Activated T-helper 1 cell treated with anti-CD3 and anti-CD28 coated beads, Interleukin-12 subunit alpha, Interleukin-12 subunit beta, Interleukin-2, Interleukin-4 antibody, amounts not matched to agents 30 ng/mL and 10 ng/mL and 1 ng/mL, durations not matched to agents 14 hours and 24 hours and 36 hours (primary cell): Measurements from ENCODE around the gene HDGFL2. TPM values are rescaled to one million over a fixed set of nuclear protein-coding genes. Genes with fewer than 3 reads are reported as not detected.

Experiments
- DNase-seq: peaks from one replicate; pipeline ENCODE4 v3.0.0; 2021; ENCODE audit warnings: low spot score
- H3K27ac Mint-ChIP-seq: one replicate; pipeline ENCODE4 v1.8.0; 2021; ENCODE audit warnings: mild to moderate bottlenecking, mixed read lengths
- H3K27me3 Mint-ChIP-seq: one replicate; pipeline ENCODE4 v1.8.0; 2022; ENCODE audit warnings: mild to moderate bottlenecking, moderate library complexity, mixed read lengths; ENCODE audit not compliant: insufficient read depth
- H3K36me3 Mint-ChIP-seq: one replicate; pipeline ENCODE4 v1.8.0; 2021; ENCODE audit warnings: low read depth, mixed read lengths
- H3K4me1 Mint-ChIP-seq: one replicate; pipeline ENCODE4 v1.8.0; 2021; ENCODE audit warnings: low read depth, mixed read lengths
- H3K4me3 Mint-ChIP-seq: one replicate; pipeline ENCODE4 v1.8.0; 2021; ENCODE audit warnings: mild to moderate bottlenecking, moderate library complexity, mixed read lengths
- H3K9me3 Mint-ChIP-seq: one replicate; pipeline ENCODE4 v1.8.0; 2021; ENCODE audit warnings: mixed read lengths
- intact Hi-C: fragments of 100-400 bp; cut with micrococcal nuclease; formaldehyde crosslinking; loops from one replicate; pipeline ENCODE4 v1.15.1; 2024
- total RNA-seq: library from RNA; stranded (reverse); gene quantifications from 2 replicates; pipeline ENCODE4 v1.2.3, GENCODE V29; 2022

Gene HDGFL2
- total RNA-seq, 1 donor from 2014 or later, result 66.4 TPM

DNA sequence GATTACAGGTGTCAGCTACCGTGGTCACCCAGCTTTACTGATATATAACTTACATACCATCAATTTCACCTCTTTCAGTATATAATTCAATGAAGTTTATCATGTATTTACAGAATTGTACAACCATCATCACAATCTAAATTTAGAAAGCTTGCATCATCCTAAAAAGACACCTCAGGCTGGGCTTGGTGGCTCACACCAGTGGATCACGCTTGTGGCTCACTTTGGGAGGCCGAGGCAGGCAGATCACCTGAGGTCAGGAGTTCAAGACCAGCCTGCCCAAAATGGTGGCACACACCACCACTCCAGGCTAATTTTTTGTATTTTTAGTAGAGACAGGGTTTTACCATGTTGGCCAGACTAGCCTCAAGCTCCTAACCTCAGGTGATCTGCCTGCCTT is 4.3 kb upstream of the HDGFL2 start:
- DNase-seq, result no peak
- intact Hi-C loops, result no loop called here

DNA sequence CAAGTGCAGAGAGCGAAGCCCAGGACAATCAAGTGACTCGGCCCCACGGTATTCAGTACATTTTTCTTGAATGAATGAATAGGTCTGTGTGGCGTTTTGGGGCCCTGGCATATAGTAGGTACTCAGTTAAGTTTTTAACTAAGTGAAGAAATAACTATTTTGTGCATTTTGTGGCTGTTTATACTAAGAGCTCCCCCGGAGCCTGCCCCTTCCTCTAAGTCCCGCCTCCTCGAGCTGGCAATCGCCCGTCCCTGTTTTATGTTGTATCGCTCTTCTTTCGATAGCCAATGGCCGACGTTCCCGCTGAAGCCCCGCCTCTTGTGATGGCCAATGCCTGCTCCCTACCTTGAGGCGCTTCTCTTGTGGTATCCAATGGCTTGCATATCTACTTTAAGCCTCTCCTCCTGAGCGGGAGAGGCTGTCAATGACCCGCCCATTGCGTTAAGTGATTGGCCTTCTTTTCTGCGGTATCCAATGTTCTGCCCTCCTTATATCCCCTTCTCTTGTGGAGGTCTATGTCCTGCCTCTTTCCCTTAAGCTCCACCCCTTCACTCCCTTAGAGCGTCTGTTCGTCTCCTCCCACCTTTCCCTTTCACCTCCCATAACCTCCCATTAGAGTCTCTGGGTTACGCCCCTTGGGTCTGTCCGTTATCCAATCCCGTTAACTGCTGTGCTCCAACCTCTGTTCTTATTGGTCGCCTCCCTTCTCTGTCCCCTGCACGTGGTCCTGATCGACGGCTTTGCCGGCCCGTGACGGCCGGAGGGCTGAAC is 509 bp upstream of the HDGFL2 start:
- H3K27me3 Mint-ChIP-seq, result no peaks in the 10 kb centered on the region
- H3K9me3 Mint-ChIP-seq, result no peaks in the 10 kb centered on the region
- intact Hi-C loops, result loop anchor here (1.0 to 5.0 kb wide), 12 partner anchors 14 to 485 kb away; partner anchors contain the start of genes ANKRD24, CHAF1A, FEM1A and MAP2K2
- H3K36me3 Mint-ChIP-seq, result peaks cover 1% of the 10 kb centered on the region
- H3K4me1 Mint-ChIP-seq, result peaks cover 18% of the 10 kb centered on the region
- no peak overlapping the region for H3K4me3 Mint-ChIP-seq
- peak; percentile 97 for DNase-seq
- H3K27ac Mint-ChIP-seq, result no peak overlapping the region

More for the DNA sequence above, 4.3 kb upstream of the HDGFL2 start:
- H3K27me3 Mint-ChIP-seq, result no peaks in the 10 kb centered on the region
- peaks cover 6% of the 10 kb centered on the region for H3K4me1 Mint-ChIP-seq
- no peak overlapping the region for H3K27ac Mint-ChIP-seq
- no peaks in the 10 kb centered on the region for H3K36me3 Mint-ChIP-seq
- no peaks in the 10 kb centered on the region for H3K9me3 Mint-ChIP-seq
- no peak overlapping the region for H3K4me3 Mint-ChIP-seq

DNA sequence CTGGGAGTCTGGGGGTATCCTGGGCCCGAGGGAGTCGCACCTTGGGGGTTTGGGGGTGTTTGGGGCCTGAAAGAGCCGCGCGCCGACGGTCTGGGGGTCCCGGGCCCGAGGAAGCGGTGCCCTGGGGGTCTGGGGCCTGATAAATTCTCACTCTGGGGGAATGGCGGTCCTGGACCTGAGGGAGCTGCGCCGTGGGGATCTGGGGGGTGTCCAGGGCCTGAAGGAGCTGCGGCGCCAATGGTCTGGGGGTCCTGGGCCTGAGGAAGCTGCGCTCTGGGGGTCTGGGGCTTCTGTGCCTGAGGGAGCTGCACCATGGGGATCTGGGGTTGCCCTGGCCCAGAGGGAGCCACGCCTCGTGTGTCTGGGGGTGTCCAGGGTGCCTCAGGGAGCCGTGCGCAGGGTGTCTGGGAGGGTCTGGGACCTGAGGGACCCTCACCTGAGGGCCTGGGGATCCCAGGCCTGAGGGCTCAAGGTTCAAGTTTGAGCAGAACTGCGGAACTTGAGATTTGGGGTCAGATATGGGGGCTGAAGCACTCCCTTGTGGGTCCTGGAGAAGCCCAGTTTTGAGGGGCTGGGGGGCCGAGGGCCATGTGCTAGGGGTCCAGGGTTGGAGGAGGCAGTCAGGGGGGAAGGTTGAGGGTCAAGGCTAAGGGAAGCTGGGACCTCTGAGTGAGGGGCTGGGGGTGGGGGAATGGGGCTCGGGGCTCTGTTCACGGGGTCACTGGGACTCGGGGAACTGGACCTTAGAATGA is 1.1 kb downstream of the HDGFL2 start:
- Mint-ChIP-seq H3K4me3 (peak overlapping the region; percentile 86), H3K9me3 (no peaks in the 10 kb centered on the region), H3K4me1 (peaks cover 18% of the 10 kb centered on the region), H3K36me3 (peaks cover 5% of the 10 kb centered on the region), H3K27ac (peak overlapping the region; percentile 67), H3K27me3 (no peaks in the 10 kb centered on the region)
- intact Hi-C loops, result loop anchor here (5.0 kb wide), 3 partner anchors 291 to 406 kb away; partner anchors contain the start of genes ANKRD24, MAP2K2, SIRT6 and ZBTB7A
- no peak for DNase-seq

DNA sequence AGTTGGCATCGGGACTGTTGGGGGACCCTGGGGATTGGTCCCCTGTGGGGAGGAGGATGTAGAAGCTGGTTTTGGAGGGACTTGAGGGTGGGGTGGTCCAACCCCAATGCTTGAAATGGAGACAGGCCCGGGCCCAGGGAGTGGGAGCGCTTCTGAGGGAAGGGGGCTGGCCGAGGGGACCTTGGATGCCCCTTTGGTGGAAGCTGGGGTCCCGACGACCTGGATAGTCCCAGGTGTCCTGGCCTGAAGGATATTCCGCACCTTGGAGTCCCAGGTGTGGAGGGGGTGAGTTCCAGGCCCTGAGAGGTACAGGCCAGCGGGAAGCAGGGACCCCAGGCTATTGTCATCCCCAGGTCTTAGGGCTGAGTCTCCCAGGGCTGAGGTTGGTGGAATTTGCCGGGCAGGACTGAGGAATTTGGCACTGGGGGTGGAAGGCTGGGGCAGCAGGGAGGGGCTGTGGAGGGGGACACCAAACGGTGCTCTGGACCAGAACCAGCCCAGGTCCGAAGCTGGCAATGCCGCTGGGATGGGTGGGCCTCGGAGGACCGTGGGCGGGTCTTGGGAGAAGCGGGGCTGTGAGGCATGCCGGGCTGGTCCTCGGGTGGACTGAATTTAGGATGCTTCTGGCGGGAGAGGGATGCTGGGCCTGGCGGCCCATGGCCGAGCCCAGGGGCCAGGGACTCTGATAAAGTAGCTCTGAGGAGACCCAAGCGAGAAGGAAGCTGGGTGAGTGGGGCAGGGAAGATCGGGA is 1.8 kb downstream of the HDGFL2 start:
- Mint-ChIP-seq H3K36me3 (peaks cover 5% of the 10 kb centered on the region), H3K9me3 (no peaks in the 10 kb centered on the region), H3K27me3 (no peaks in the 10 kb centered on the region), H3K4me1 (peaks cover 18% of the 10 kb centered on the region), H3K4me3 (peak overlapping the region; percentile 86), H3K27ac (peak overlapping the region; percentile 48)
- intact Hi-C loops, result loop anchor here (5.0 kb wide), 3 partner anchors 292 to 407 kb away; partner anchors contain the start of genes ANKRD24, MAP2K2, SIRT6 and ZBTB7A
- DNase-seq, result no peak

DNA sequence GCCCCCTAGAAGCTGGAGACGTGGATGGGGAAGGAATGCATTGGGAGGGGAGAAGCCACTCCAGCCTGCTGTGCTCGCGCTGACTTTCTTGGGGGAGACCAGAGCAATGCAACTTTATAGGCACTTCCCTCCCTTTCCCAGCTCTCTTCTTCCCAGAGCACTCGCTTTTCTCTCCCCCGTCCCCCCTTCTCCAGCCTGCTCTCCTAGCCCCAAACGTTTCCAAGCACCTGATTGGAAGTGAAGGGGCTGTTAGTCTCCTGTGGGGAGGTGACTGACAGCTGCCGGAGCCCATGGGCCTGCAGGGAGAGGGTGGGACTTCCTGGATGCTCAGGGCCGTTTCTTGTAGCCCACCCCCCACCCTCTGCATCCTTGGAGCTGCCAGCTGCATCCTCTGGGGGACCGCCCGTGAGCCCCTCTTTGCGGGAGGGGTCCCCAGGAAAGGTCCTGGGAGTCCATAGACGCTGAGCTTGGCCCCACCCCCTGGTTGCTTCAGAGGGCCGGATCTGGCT is 2.5 kb downstream of the HDGFL2 start:
- intact Hi-C loops, result loop anchor here (5.0 kb wide), 3 partner anchors 292 to 407 kb away; partner anchors contain the start of genes ANKRD24, MAP2K2, SIRT6 and ZBTB7A
- Mint-ChIP-seq H3K27me3 (no peaks in the 10 kb centered on the region), H3K27ac (peak overlapping the region; percentile 40), H3K9me3 (no peaks in the 10 kb centered on the region), H3K36me3 (peaks cover 5% of the 10 kb centered on the region), H3K4me1 (peaks cover 18% of the 10 kb centered on the region), H3K4me3 (peak overlapping the region; percentile 86)
- no peak for DNase-seq

DNA sequence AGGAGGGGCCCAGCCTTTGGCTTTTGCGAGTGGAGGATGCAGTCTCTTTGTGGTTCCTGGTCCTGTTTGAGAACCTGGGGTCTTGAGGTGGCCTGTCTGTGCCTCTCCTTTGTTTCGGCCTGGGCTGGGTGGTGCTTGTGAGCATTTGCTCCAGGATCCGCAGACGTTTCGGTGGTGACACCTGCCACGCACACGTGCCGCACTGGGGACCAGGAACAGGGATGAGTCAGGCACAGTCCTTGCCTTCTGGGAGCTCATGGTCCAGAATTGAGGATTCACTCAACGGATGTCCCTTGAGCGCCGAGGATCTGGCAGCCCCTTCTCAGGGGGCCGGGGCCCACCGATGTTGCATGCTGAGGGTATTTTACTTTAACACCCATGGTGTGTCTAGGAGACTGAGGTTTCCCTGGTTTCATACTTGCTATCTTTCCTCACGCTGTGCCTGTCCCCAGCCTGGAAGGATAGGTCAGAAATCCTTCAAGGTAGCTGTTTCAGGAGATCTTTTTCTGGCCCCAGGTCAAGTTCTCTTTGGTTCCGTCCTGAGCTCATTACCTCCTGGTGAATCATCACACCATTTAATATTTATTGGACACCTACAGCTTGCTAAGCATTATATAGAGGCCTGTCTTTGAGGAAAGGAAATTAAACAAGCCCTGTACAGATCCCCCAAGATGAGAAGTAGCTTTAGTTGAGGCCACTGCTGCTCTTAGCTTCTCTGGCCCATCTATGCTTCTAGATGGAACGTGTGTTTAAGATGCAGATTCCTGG is 5.1 kb downstream of the HDGFL2 start:
- intact Hi-C loops, result no loop called here
- H3K4me1 Mint-ChIP-seq, result peaks cover 12% of the 10 kb centered on the region
- H3K27ac Mint-ChIP-seq, result no peak overlapping the region
- no peak overlapping the region for H3K4me3 Mint-ChIP-seq
- DNase-seq, result no peak
- H3K9me3 Mint-ChIP-seq, result no peaks in the 10 kb centered on the region
- H3K36me3 Mint-ChIP-seq, result peaks cover 7% of the 10 kb centered on the region
- no peaks in the 10 kb centered on the region for H3K27me3 Mint-ChIP-seq

DNA sequence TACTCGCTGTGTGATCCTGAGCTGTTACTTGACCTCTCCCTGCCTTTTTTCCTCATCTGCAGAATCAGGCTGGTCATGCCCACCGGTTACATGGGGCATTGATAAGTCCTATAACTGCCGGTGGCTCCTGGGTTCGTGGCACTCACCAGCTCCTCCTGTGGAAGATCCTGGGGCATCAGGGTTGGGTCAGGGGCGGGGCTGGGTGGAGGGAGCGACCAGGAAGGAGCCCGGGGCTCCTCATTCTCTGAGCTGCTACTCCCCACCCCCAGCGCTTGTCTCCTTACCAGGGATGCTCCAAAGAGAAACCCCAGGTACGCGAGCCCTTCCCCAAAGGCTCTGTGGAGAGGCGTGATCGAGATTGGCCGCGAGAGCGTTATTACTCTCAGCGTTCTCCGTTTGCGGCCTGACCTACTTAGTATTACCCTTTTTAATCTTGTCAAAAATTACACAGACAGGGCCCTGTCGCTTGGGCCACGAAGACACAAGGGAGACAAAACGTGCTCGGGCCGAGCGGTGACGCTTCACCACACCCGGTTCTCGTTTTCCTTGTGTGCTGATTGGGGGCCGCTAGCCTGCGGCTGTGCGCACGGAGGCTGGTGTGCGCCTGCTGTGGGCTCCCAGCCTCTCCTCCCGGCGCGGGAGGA is 10.7 kb downstream of the HDGFL2 start:
- intact Hi-C loops, result no loop called here
- no peak overlapping the region for H3K4me3 Mint-ChIP-seq
- no peak for DNase-seq
- no peak overlapping the region for H3K27ac Mint-ChIP-seq
- H3K9me3 Mint-ChIP-seq, result no peaks in the 10 kb centered on the region
- no peaks in the 10 kb centered on the region for H3K27me3 Mint-ChIP-seq
- peaks cover 7% of the 10 kb centered on the region for H3K36me3 Mint-ChIP-seq
- H3K4me1 Mint-ChIP-seq, result no peaks in the 10 kb centered on the region

DNA sequence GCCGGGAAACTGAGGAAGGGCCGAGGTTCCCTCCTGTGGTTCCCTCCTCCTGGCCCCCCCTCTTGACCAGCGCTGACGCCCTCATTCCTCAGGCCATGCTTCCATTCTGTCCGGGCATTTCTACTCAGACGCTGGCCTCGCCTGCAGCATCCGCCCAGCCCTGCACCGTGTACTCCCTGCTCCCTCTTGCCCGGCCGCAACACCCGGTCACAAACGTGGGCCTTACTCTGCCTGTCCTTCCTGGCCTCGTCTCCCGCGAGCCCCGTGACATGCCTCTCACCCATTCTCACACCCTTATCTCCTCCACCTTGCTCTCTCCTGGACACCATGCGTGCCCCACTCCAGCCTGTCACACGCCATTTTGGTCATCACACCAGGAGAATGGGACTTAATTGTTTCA is 11.3 kb downstream of the HDGFL2 start:
- intact Hi-C loops, result no loop called here
- Mint-ChIP-seq H3K4me1 (no peaks in the 10 kb centered on the region), H3K27me3 (no peaks in the 10 kb centered on the region), H3K36me3 (peaks cover 8% of the 10 kb centered on the region), H3K4me3 (no peak overlapping the region), H3K9me3 (no peaks in the 10 kb centered on the region), H3K27ac (no peak overlapping the region)
- no peak for DNase-seq

DNA sequence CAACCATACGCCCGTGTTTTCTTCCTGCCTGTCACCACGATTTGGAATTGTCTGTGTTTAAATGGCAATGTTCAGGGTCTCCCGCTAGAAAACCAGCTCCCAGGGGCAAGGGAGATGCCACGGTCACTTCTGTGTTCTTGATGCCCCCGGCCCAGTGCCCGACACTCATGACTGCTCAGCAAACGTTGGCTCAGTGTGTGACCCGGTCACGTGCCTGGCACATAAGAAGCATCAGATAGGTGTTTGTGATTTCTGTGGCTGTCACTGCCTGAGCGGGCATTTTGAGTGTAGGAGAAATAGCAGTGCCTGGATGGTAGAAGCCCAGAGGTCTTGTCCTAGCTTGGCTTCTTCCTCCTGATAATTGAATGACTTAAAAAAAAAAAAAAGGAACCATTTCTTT is 15.5 kb downstream of the HDGFL2 start:
- Mint-ChIP-seq H3K27ac (no peak overlapping the region), H3K9me3 (no peaks in the 10 kb centered on the region), H3K27me3 (no peaks in the 10 kb centered on the region), H3K4me1 (no peaks in the 10 kb centered on the region), H3K4me3 (no peak overlapping the region), H3K36me3 (peaks cover 14% of the 10 kb centered on the region)
- intact Hi-C loops, result no loop called here
- DNase-seq, result no peak

DNA sequence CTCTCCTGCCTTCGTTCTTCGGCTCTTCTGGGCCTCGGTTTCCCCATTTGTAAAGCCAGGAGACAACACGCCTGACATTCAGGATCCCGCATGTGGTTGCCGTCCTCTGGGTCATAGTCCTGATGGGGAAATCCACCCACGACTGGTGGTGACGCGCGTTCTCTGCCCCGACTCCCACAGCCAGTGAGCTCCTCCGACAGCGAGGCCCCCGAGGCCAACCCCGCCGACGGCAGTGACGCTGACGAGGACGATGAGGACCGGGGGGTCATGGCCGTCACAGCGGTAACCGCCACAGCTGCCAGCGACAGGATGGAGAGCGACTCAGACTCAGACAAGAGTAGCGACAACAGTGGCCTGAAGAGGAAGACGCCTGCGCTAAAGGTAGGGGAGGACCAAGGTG is 16.4 kb downstream of the HDGFL2 start:
- no peak for DNase-seq
- intact Hi-C loops, result no loop called here
- H3K27me3 Mint-ChIP-seq, result no peaks in the 10 kb centered on the region

DNA sequence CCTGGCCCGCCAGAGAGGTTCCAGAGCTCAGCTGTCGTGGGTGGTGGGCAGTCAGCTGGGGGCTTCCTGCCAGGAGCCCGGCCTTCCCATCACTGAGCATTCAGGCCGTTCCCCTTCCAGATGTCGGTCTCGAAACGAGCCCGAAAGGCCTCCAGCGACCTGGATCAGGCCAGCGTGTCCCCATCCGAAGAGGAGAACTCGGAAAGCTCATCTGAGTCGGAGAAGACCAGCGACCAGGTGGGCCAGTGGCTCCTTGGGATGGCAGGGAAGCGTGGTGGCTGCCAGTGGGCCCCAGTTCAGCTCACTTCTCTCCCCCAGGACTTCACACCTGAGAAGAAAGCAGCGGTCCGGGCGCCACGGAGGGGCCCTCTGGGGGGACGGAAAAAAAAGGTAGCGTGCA is 19.3 kb downstream of the HDGFL2 start:
- Mint-ChIP-seq H3K4me1 (no peaks in the 10 kb centered on the region), H3K27me3 (no peaks in the 10 kb centered on the region), H3K36me3 (peaks cover 10% of the 10 kb centered on the region), H3K9me3 (no peaks in the 10 kb centered on the region), H3K27ac (no peak overlapping the region), H3K4me3 (no peak overlapping the region)
- DNase-seq, result no peak
- intact Hi-C loops, result no loop called here

More for the DNA sequence above, 16.4 kb downstream of the HDGFL2 start:
- no peak overlapping the region for H3K27ac Mint-ChIP-seq
- H3K4me3 Mint-ChIP-seq, result no peak overlapping the region
- no peaks in the 10 kb centered on the region for H3K9me3 Mint-ChIP-seq
- H3K4me1 Mint-ChIP-seq, result no peaks in the 10 kb centered on the region
- H3K36me3 Mint-ChIP-seq, result peaks cover 14% of the 10 kb centered on the region
